A549 treated with AZD2906 at 1 μM for 4 hours (cell line): Measurements from ENCODE around the gene PHOX2B. TPM values are rescaled to one million over a fixed set of nuclear protein-coding genes. Genes with fewer than 3 reads are reported as not detected.

ENCODE experiments used
- total RNA-seq: library from RNA; stranded (reverse); fragments of 200-300 nt; extraction: Qiagen RNA extraction; gene quantifications from 5 replicates; pipeline ENCODE4 v1.2.3, GENCODE V29; 2022

The PHOX2B gene
- total RNA-seq = 0.02 to 0.03 TPM in 2 of 5 replicates, not detected in the others

GRCh38 chr4:41748571-41749475, at the start of gene PHOX2B:
TSS of gene PHOX2B (minus strand) at chr4:41748725. CDS start at chr4:41748610, 115 bp downstream.

Other genes starting within 250 kb of the PHOX2B start
- 35.7 to 54.6 TPM (median 47.2 TPM) in 5 replicates for gene LIMCH1, start 210.6 kb downstream of the PHOX2B start, total RNA-seq
- 37.1 to 46.4 TPM (median 43.9 TPM) in 5 replicates for gene TMEM33, start 186.7 kb upstream of the PHOX2B start, total RNA-seq
- gene DCAF4L1, start 233.0 kb upstream of the PHOX2B start, total RNA-seq = 0.08 to 0.14 TPM (median 0.09 TPM) in 5 replicates
- 23.8 to 38.1 TPM (median 26.9 TPM) in 5 replicates for gene SLC30A9, start 241.8 kb upstream of the PHOX2B start, total RNA-seq